ENCODE results near the gene PPP1R13B.

Gene PPP1R13B

GRCh38 chr14:103727313-103727980 is 119.9 kb downstream of the PPP1R13B start:
- no peak for DNase-seq

DNA sequence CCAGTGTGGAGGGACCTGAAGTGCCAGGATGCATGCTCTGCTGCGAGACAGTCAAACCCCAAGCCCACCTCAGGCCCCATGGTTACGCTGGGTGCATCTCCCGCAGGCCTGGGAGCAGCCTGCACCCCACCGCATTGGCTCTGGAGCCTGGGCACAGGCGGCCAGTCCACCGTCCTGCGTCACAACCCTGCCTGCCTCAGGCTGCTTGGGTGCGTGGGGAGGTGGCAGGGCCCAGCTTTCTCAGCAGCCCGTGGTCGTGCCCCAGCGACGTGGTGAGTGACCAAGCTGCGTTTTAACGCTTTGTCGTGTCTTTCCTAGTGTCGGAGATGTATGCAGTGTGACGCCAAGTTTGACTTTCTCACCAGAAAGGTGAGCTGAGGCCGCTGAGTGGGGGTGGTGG is 120.9 kb downstream of the PPP1R13B start:
- no peak for DNase-seq

DNA sequence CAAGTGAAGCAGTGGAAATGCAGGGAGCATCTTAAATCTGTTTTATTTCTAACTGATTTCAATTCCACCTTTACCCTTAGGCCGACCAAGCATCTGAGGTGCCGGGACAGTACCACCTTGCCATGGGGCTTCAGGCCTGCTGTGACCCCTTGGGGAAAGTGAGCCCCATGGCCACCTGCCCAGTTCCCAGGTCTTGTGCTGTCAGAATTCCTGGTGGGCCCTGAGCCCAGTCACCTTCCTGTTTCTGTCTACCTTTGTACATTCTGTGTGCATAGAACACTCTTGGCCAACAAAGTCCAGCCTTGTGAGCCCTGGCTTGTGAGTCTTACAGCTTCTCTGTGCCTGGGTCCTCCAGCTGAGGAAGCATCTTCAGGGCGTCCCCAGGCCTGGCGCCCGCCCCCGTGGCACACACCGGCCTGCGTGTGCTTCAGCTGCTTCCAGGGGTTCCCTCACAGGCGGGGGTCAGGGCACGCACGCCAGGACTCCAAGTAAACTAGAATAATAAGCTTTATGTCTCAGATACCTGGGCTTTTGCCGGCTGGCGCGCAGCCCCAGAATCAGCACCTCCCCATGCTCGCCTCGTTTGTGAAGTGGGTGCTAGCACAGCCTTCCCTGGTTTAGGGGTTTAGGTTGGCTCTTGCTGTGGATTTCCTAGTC is 121.5 kb downstream of the PPP1R13B start:
- no peak for DNase-seq

DNA sequence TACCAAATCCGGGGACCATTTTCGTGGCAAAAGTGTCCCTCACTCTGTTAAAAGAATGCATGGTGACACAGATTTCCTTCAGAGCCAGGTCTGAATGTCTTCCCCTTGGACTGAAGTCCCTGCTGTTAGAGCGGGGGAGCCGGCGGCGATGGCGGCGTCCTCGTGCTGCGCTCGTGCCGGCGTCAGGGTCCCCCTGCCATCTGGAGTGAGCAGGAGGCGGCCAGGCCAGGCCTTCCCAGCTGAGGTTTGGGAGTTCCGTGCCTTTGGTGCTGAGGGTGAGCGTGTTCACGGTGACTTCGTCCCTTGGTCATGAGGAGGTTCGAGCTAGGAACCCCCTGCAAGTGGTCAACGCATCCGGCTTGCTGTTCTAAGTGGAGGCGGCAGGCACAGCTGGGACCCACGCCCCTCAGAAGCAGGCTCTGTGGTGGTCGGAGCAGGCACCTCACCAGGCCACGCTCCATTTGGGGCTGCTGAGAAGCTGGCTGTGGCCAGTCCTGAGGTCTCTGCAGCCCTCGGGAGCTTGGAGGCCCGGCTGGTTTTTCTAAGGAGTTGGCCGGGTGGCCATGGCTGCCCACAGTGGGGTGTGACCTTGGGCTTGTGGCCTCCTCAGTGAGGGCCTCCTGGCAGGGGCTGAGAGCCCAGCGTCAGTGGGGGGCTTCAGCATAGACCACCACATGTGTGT is 122.2 kb downstream of the PPP1R13B start:
- no peak for DNase-seq

- DNase-seq, result no peak
Measured at GRCh38 chr14:103724116-103724515, 123.3 kb downstream of the PPP1R13B start.

GRCh38 chr14:103723748-103724081 is 123.7 kb downstream of the PPP1R13B start:
- DNase-seq, result no peak

DNA sequence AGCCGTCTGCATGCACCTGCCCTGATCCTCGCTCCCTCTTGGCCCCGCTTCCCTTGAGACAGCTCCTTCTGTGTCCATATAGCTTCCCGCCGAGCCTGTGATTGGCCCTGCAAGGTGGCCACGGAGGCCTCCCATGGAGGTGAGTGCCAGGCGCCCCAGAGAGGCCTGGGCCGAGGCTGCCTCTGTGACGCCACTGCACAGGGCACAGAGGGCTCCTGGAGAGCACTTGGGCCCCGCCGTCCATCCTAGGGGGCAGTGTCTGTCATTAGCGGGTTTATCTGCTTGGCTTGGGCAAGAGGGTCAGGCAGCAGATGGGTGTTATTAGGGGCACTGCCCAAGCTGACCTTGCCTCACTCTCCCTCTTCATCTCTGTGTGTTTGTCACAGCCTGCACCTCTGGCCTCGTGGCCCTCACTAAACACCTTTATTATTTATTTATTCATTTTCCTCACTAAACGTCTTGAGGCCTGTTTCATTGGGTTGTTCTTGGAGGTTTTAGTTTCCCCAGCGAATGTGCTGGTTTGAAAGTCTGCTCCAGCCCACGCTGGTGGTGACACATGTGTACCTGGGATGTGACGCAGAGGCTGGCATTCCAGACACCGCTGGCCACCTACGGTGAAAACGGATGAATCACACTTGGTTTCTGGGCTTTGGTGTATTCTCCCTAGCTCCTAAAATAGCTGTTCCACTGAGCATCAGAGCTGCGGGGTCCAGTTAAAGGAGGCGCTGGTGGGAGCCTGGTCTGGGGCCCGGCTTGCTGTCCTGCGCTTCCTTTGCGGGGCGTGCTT is 125.8 kb downstream of the PPP1R13B start:
- DNase-seq, result peak; percentile 54 to 58

GRCh38 chr14:103719751-103720150 is 127.6 kb downstream of the PPP1R13B start:
- no peak for DNase-seq

- DNase-seq, result no peak
Measured at GRCh38 chr14:103718572-103718971, 128.8 kb downstream of the PPP1R13B start.

DNA sequence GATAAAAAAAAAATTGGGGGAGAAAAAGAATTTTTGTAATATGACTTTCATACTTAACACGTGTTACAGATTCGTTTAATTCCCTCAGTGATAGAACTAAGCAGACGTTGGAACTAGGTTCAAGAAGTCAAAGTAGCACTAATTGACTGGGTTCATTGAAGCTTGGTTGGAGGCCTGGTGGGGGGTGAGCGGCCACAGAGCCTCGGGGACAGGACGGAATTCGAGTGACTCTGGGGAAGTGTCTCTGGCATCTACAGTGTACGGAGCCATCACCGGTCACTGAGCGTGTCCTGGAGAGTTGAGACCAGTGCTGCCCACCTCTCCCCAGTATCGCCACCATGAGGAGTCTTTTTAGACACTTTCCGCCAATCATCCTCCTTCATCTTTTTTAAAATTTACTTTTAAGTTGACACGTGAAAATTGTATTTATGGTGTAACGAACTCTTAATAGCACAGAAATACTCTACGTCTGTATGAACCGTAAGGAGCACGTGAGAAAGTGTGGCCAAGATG is 130.4 kb downstream of the PPP1R13B start:
- no peak for DNase-seq

DNA sequence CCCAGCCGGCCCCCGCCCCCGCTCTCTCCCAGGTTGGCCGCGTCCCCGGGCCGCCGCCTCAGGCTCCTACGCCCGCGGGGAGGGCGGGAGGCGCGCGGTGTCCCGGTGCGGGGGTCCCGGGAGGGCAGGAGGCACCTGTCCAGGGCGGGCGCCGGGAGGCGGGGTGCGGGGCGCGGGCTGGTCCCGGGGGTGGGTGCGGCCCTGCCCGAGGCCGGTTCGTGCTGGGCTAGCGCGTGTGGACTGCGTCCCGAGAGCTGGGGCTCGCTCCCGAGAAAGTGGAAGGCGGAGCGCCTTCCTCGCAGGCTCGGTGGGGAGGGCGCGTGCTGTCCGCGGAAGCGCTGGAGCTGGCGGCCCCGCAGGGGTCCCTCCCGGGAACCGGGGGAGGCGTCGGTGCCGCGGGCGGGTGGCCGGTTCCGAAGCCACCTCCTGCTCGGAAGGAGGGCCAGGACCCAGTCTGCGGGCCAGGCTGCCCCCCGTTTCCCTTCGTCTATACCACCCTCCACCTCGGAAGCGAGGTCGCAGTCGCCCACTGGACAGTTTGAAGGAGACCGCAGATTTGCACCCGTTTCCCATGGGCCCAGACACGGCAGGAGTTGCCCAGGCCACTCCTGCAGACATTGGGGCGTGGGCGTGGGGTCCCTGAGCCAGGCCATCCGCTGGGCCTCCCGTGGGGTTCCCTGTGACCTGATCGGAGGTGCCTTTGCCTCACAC is 131.1 kb downstream of the PPP1R13B start:
- peak; percentile 27 to 33 for DNase-seq

DNA sequence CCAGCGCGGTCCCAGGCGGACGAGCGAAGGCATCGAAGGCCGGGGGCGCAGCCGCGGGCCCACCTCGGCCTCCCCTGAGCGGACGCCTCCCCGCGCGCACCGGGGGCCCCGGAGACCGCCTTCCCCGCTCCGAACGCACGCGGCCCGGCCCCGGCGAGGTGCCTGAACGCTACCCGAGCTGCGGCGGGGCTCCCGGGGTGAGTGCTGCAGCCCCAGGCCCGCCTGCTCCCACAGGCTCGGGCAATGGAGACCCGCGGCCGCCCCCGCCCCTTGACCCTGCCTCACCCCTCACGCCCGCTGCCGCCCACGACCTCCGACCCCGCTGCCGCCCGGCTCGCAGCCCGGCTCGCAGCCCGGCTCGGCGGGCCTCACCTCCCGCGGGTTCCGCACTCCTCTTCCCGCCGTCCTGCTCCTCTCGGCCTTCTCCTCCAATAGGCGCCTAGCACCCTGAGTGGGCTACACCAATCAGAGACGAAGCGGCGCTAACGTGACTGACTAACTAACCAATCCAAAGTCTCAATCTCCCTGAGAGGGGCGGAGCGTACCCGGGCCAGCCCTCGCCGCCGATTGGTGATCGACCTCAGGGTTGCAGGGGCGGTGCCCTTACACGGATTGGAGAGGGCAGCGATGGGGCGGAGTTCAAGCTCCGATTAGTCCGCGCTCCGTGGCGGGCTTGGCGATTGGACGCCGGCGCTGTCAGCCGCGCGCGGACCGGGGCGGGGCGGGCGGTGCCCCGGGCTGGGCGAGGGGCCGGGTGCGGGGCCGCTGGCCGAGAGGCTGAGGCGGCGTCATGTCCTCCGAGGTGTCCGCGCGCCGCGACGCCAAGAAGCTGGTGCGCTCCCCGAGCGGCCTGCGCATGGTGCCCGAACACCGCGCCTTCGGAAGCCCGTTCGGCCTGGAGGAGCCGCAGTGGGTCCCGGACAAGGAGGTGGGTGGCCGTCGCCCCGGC is 132.0 kb downstream of the PPP1R13B start, which contains the start of the genes XRCC3 and ZFYVE21:
Gene XRCC3, minus strand, starts transcription at position 400 of the 949 bp plus-strand sequence. CDS start 4,364 bp downstream, outside the sequence.
Gene ZFYVE21, plus strand, starts transcription at position 759 of the 949 bp plus-strand sequence. Its CDS starts 32 bp downstream, at position 791.
- peak; percentile 99 to 100 for DNase-seq

DNA sequence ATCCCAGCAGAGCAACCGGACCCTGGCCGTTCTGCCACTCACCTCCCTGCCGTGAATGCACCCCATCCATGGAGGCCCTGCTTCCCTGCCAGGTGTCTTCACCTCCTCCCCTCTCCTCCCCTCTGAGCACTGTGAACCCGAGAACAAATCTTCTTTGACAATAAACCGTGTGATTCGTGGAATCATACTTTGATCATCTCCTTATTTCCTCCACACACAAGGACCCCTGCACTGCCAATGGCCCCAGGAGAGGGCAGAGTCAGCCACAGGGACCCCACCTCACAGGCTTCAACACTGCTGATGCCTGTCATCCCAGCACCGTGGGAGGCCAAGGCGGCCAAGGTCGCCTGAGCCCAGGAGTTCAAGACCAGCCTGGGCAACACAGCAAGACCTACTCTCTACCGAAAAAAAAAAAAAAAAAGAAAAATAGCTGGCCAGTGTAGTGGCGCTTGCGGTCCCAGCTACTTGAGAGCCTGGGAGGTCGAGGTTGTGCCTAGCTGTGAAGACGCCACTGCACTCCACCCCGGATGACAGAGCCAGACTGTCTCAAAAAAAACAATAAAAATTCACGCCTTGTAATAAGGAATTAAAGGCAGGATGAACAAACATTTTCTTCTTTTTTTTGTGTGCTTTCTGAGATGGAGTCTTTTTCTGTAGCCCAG is 133.2 kb downstream of the PPP1R13B start:
- DNase-seq, result no peak

- DNase-seq, result no peak
Measured at GRCh38 chr14:103713304-103714062, 133.9 kb downstream of the PPP1R13B start.

DNA sequence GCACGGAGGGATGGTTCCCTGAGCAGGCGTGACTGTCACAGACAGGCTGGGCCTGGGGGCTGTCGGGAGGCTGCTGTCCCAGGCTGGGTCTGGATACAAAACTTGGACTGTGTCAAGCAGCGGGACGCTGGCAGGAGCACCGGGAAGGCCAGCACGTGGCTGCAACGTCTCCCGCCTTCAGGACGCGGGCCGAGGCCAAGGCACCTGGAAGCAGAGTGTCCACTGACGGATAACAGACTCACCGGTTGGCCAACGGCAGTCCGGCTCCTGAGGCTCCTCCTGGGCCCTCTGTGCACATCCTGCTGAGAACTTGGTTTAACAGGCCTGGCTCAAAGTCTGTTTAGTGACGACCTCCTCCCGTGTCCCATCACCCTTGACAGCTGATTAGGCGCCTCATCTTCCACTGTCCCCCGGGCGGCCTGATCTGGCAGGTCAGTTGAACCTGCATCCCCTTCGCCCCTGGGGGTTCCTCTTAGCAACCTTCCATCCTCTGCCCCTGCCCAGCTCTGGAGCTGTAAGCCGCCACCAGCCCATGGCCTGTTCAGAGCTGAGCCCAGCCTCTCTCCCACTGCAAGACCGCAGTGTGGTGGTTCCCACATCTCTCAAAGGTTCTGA is 134.6 kb downstream of the PPP1R13B start:
- no peak for DNase-seq

GRCh38 chr14:103711516-103712431 is 135.6 kb downstream of the PPP1R13B start:
- DNase-seq, result no peak

DNA sequence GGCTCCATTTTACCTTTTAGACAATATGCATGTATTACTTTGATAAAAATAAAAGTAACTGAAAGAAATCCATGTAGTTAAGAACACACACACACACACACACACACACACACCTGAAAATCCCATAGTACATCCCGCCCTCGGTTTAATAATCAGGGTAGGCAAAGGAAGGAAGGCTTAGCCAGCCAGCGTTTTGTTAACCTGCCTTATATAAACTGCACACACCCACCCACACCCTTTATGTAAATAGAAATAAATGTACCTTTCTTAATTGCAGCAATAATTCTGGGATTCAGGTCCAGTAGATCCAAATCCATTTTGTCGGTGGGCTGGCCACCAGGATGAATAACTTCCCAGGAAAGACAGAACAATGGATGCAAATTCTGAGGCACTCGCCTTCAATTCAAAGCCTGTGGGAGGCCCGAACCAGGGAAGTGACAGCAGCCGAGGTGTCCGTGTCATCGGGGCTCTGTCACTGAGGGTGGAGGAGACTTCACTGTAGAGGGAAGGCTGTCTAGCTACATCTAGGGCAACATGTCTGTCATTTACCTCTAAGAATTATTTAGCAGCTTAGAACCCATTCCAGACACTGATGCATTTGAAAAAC is 136.5 kb downstream of the PPP1R13B start:
- DNase-seq, result no peak

DNA sequence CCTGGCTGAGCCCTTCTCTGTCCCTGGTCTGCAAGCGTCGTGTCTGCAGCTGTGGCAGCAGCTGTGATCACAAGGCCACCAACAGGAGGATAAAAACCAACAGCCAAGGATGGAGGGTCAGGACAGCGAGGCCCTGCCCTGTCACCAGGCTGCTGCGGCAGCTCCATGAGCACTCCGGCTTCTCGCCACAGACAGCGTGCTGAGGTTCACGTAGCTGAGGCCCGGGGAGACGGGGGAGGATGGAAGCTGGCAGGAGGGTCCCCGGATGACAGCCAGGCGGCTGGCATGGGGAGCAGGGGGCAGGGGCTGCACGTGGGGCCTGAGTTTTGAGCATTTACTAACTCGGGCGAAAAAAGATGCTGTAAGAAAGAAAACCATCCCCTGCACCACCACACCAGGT is 137.6 kb downstream of the PPP1R13B start:
- DNase-seq, result no peak

All from stimulated activated CD4-positive, alpha-beta T cell treated with anti-CD3 and anti-CD28 coated beads, Interleukin-2, amount 100 ng/mL, for 24 hours (primary cell).